SK-N-SH treated with all-trans-retinoic acid at 6 μM for 48 hours (cell line): ENCODE results near the gene TNS3.

Source experiments
- ARNTL ChIP-seq: fragments of 450-650 bp; formaldehyde crosslinking; IDR thresholded peaks from 2 replicates; pipeline ENCODE4 v1.5.0; 2020; ENCODE audit warnings: low read depth, mild to moderate bottlenecking, moderate library complexity, borderline replicate concordance
- BACH2 ChIP-seq: fragments of 250-450 bp; sonication (Bioruptor Pico); IDR thresholded peaks from 2 replicates; pipeline ENCODE4 v1.9.0; 2021; ENCODE audit warnings: mild to moderate bottlenecking, borderline replicate concordance
- ESRRG ChIP-seq: fragments of 250-450 bp; sonication (Bioruptor Pico); IDR thresholded peaks from 2 replicates; pipeline ENCODE4 v1.6.1; 2021; ENCODE audit warnings: mild to moderate bottlenecking
- OSR1 ChIP-seq: fragments of 250-450 bp; sonication (Bioruptor Pico); IDR thresholded peaks from 2 replicates; pipeline ENCODE4 v1.8.0; 2022; ENCODE audit warnings: moderate library complexity, mild to moderate bottlenecking, inconsistent platforms
- POU6F1 ChIP-seq: fragments of 250-450 bp; sonication (Bioruptor Pico); IDR thresholded peaks from 2 replicates; pipeline ENCODE4 v1.8.0; 2021; ENCODE audit warnings: low read depth, mild to moderate bottlenecking, moderate library complexity, borderline replicate concordance
- TCF4 ChIP-seq: fragments of 250-450 bp; sonication (Bioruptor Pico); IDR thresholded peaks from 2 replicates; pipeline ENCODE4 v1.8.0; 2021; ENCODE audit warnings: mild to moderate bottlenecking, moderate library complexity, borderline replicate concordance
- ZC3H10 ChIP-seq: fragments of 250-450 bp; sonication (Bioruptor Pico); IDR thresholded peaks from 2 replicates; pipeline ENCODE4 v1.5.1; 2021; ENCODE audit warnings: mild to moderate bottlenecking, moderate library complexity
- ZFP3 ChIP-seq: fragments of 250-450 bp; sonication (Bioruptor Pico); IDR thresholded peaks from 2 replicates; pipeline ENCODE4 v1.5.0; 2020; ENCODE audit warnings: mild to moderate bottlenecking, moderate library complexity
- ZNF565 ChIP-seq: fragments of 450-650 bp; formaldehyde crosslinking; conservative IDR thresholded peaks from 2 replicates; pipeline ENCODE4 v1.5.0; 2020; ENCODE audit warnings: low read depth, mild to moderate bottlenecking, moderate library complexity

GRCh38 chr7:47506382-47507339, 75.2 kb downstream of the TNS3 start:
- no peak for TF ChIP-seq BACH2 (CRISPR knock-in tag)
- no peak for TF ChIP-seq ZNF565 (CRISPR knock-in tag)
- no peak for TF ChIP-seq TCF4 (CRISPR knock-in tag)
- TF ChIP-seq ARNTL (CRISPR knock-in tag), result no peak
- TF ChIP-seq ZFP3 (CRISPR knock-in tag), result no peak
- TF ChIP-seq ZC3H10, result no peak
- no peak for TF ChIP-seq OSR1 (CRISPR knock-in tag)
- TF ChIP-seq POU6F1 (CRISPR knock-in tag), result no peak
- no peak for TF ChIP-seq ESRRG (CRISPR knock-in tag)
